Activated B cell treated with CpG ODN at 0.5 μM for 24 hours (primary cell): ENCODE measurements around the gene ST6GALNAC2. TPM values are rescaled to one million over a fixed set of nuclear protein-coding genes. Genes with fewer than 3 reads are reported as not detected.

Experiments used
- ATAC-seq: fragments of 200-7000 bp; cut with Tn5 transposase; one replicate; pipeline ENCODE4 v1.10.0; 2021; ENCODE audit warnings: low read depth, mild to moderate bottlenecking, moderate library complexity
- CTCF ChIA-PET: fragments of 350-600 bp; sonication (Branson Sonifier 250); formaldehyde crosslinking; loops from one replicate; lab custom pipeline; 2021; ENCODE audit warnings: antibody characterized with exemption; lab: Charles Lee
- POLR2A ChIA-PET: fragments of 350-600 bp; sonication (Branson Sonifier 250); formaldehyde crosslinking; loops from one replicate; lab custom pipeline; 2021; ENCODE audit warnings: antibody characterized with exemption; lab: Charles Lee
- DNase-seq: peaks from one replicate; pipeline ENCODE4 v3.0.0; 2022
- H3K27ac Mint-ChIP-seq: one replicate; pipeline ENCODE4 v1.8.0; 2020; ENCODE audit warnings: mixed read lengths
- H3K27me3 Mint-ChIP-seq: one replicate; pipeline ENCODE4 v1.8.0; 2021; ENCODE audit warnings: mixed read lengths
- H3K36me3 Mint-ChIP-seq: one replicate; pipeline ENCODE4 v1.8.0; 2021; ENCODE audit warnings: low read depth, mixed read lengths
- H3K4me1 Mint-ChIP-seq: one replicate; pipeline ENCODE4 v1.8.0; 2021; ENCODE audit warnings: mixed read lengths
- H3K4me3 Mint-ChIP-seq: one replicate; pipeline ENCODE4 v1.8.0; 2020; ENCODE audit warnings: mild to moderate bottlenecking, mixed read lengths
- H3K9me3 Mint-ChIP-seq: one replicate; pipeline ENCODE4 v1.8.0; 2020; ENCODE audit warnings: mixed read lengths
- CTCF ChIP-seq: fragments of 200-600 bp; IDR thresholded peaks from one replicate; pipeline ENCODE4 v1.8.0; 2022; ENCODE audit warnings: antibody characterized with exemption, mild to moderate bottlenecking
- intact Hi-C: fragments of 100-400 bp; cut with micrococcal nuclease; formaldehyde crosslinking; loops from one replicate; pipeline ENCODE4 v1.15.1; 2024
- total RNA-seq: library from RNA; stranded (reverse); gene quantifications from 2 replicates; pipeline ENCODE4 v1.2.3, GENCODE V29; 2022

The ST6GALNAC2 gene
- total RNA-seq, 1 donor from 2014 or later, result not detected

- peak overlapping the region; percentile 32 for H3K4me3 Mint-ChIP-seq
These were observed 1.3 kb upstream of the ST6GALNAC2 start for GRCh38 chr17:76586741-76587487.

DNA sequence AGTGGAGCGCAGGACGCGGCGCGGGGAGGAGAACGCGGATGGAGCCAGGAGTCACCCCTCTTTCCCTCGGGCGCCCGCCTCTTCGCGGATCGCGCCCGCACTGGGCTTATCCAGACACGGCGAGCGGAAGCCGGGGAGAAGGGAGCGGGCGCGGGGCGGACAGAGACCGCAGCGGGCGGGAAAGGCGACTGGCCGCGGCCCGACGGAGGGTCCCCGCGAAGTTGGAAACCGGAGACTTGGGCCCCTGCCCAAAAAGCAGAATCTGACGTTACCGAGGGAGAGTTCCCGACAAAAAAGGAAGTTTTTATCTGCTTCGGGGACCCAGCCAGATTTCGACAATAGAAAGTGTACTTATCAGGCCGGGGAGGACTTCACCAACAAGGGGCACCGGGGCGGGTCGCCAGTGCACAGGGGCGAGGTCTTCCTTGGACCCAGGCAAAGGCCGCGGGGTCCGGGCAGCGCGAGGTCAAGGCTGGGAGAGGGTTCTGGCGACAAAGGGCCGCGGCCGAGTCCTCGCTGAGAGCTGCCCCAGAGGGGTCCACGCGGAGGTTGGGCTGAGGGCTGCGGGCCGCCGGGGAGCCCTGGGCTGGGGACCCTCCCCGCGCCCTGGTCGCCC lies 519 bp downstream of the ST6GALNAC2 start:
- H3K27me3 Mint-ChIP-seq, result peaks cover 39% of the 10 kb centered on the region
- no peaks in the 10 kb centered on the region for H3K9me3 Mint-ChIP-seq
- peak overlapping the region; percentile 75 for H3K4me3 Mint-ChIP-seq
- H3K4me1 Mint-ChIP-seq, result peaks cover 18% of the 10 kb centered on the region
- no peak for TF ChIP-seq CTCF
- CTCF ChIA-PET, result no interaction called here
- POLR2A ChIA-PET, result interaction anchor here (0.6 to 2.0 kb wide), 4 partner anchors 27 to 231 kb away, joined by 3 to 18 read pairs (median 6); partner anchors contain the start of gene PRPSAP1
- DNase-seq, result peak; percentile 33
- intact Hi-C loops, result loop anchor here (5.0 kb wide), 1 partner anchor 37 kb away; no protein-coding TSS in a partner anchor
- no peak for ATAC-seq
- no peak overlapping the region for H3K27ac Mint-ChIP-seq
- H3K36me3 Mint-ChIP-seq, result no peaks in the 10 kb centered on the region

More at GRCh38 chr17:76586741-76587487, 1.3 kb upstream of the ST6GALNAC2 start:
- no peaks in the 10 kb centered on the region for H3K36me3 Mint-ChIP-seq
- ChIA-PET POLR2A (interaction anchor here (1.6 to 2.0 kb wide), 2 partner anchors 30 to 59 kb away, joined by 8 to 18 read pairs; no protein-coding TSS in a partner anchor), CTCF (interaction anchor here (1.0 to 1.2 kb wide), 2 partner anchors 29 to 37 kb away, joined by 3 to 4 read pairs; no protein-coding TSS in a partner anchor)
- DNase-seq (no peak), ATAC-seq (no peak)
- no peak overlapping the region for H3K27ac Mint-ChIP-seq
- H3K4me1 Mint-ChIP-seq, result peaks cover 18% of the 10 kb centered on the region
- H3K27me3 Mint-ChIP-seq, result peaks cover 39% of the 10 kb centered on the region
- no peaks in the 10 kb centered on the region for H3K9me3 Mint-ChIP-seq
- TF ChIP-seq CTCF, result no peak
- intact Hi-C loops, result loop anchor here (5.0 kb wide), 1 partner anchor 35 kb away; no protein-coding TSS in a partner anchor

GRCh38 chr17:76584427-76585032 lies 1.1 kb downstream of the ST6GALNAC2 start:
- Mint-ChIP-seq H3K27ac (no peak overlapping the region), H3K4me3 (peak overlapping the region; percentile 75), H3K4me1 (peaks cover 18% of the 10 kb centered on the region), H3K36me3 (no peaks in the 10 kb centered on the region), H3K27me3 (peaks cover 37% of the 10 kb centered on the region), H3K9me3 (no peaks in the 10 kb centered on the region)
- TF ChIP-seq CTCF, result no peak
- POLR2A ChIA-PET, result interaction anchor here (0.6 to 1.5 kb wide), 3 partner anchors 14 to 231 kb away, joined by 3 to 4 read pairs (median 3); partner anchors contain the start of gene PRPSAP1
- DNase-seq, result no peak
- CTCF ChIA-PET, result no interaction called here
- no peak for ATAC-seq
- intact Hi-C loops, result loop anchor here (5.0 kb wide), 1 partner anchor 38 kb away; no protein-coding TSS in a partner anchor

DNA sequence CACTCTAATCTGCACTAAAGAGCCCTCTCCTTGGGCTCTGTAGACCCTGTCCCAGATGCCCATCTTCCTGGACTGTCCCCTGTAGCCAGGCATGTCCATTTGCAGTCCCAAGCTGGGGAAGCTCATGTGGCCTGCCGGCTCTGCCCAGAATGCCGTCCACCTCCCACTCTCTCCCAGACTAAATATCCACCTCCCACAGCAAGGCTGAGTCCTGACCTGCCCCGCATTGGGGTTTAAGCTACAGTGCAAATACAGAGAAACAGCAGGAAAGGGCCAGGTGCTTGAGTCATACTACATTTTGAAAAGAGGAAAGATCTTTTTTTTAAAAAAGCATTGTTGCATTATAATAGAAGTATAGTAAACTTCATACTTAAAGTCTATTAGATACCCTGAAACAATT lies 3.0 kb downstream of the ST6GALNAC2 start:
- Mint-ChIP-seq H3K27me3 (peaks cover 22% of the 10 kb centered on the region), H3K9me3 (no peaks in the 10 kb centered on the region), H3K4me3 (no peak overlapping the region), H3K4me1 (peaks cover 22% of the 10 kb centered on the region), H3K36me3 (no peaks in the 10 kb centered on the region), H3K27ac (no peak overlapping the region)
- CTCF ChIA-PET, result no interaction called here
- TF ChIP-seq CTCF, result no peak
- POLR2A ChIA-PET, result no interaction called here
- intact Hi-C loops, result no loop called here
- DNase-seq, result no peak
- no peak for ATAC-seq
